Measurements from ENCODE around the gene COQ10B.

The COQ10B gene

GRCh38 chr2:197502685-197503084 lies 49.3 kb downstream of the COQ10B start:
- no peak for DNase-seq

GRCh38 chr2:197504000-197504399 lies 50.6 kb downstream of the COQ10B start:
- DNase-seq: no peak

GRCh38 chr2:197504512-197504911 lies 51.2 kb downstream of the COQ10B start:
- DNase-seq: no peak

GRCh38 chr2:197506658-197507057 lies 53.3 kb downstream of the COQ10B start:
- no peak for DNase-seq

GRCh38 chr2:197513915-197514314 lies 60.6 kb downstream of the COQ10B start:
- DNase-seq: no peak

- no peak for DNase-seq
Observed at GRCh38 chr2:197514754-197515153, 61.4 kb downstream of the COQ10B start.

GRCh38 chr2:197515315-197515738 lies 62.0 kb downstream of the COQ10B start:
- DNase-seq: no peak

- peak; percentile 95 for DNase-seq
Observed at GRCh38 chr2:197515739-197516392, 62.5 kb downstream of the COQ10B start, which contains the start of gene MOB4. TSS of gene MOB4 (plus strand) at chr2:197516066. CDS start at chr2:197516087, 21 bp downstream.

- peak; percentile 20 for DNase-seq
Observed at GRCh38 chr2:197516393-197516761, 63.0 kb downstream of the COQ10B start.

- no peak for DNase-seq
Observed at GRCh38 chr2:197517150-197517549, 63.8 kb downstream of the COQ10B start.

All from activated naive CD4-positive, alpha-beta T cell treated with Interleukin-2 at 50 U/mL for 16 hours (primary cell).